Stimulated activated CD8-positive, alpha-beta memory T cell treated with anti-CD3 and anti-CD28 coated beads, Interleukin-4, amount 100 ng/mL, for 48 hours (primary cell): ENCODE data around the gene TFB2M.
A peak's percentile ranks its signal among the peaks of the same experiment; 100 is the strongest.
"Not testable (repeated sequence)": the region's sequence is repeated elsewhere in the genome, so short reads cannot be mapped to it uniquely, and the experiment has no call there.

ENCODE experiments used
- DNase-seq: peaks from one replicate; pipeline ENCODE4 v3.0.0-alpha.2; 2020

The TFB2M gene

GRCh38 chr1:246566128-246566812 is at the start of gene TFB2M, which contains the start of gene CNST:
Gene TFB2M (minus strand): TSS chr1:246566261. CDS start chr1:246566138, 123 bp downstream.
Gene CNST (plus strand): TSS chr1:246566456. CDS start chr1:246591563, 25,107 bp downstream.
- DNase-seq: peak; percentile 96

- DNase-seq: no peak
These were observed 47.2 kb upstream of the TFB2M start for GRCh38 chr1:246613096-246613758.

- no peak for DNase-seq
These were observed 43.6 kb upstream of the TFB2M start for GRCh38 chr1:246609632-246610031.

- DNase-seq: peak; percentile 42
These were observed 42.7 kb upstream of the TFB2M start for GRCh38 chr1:246608616-246609376.

DNA sequence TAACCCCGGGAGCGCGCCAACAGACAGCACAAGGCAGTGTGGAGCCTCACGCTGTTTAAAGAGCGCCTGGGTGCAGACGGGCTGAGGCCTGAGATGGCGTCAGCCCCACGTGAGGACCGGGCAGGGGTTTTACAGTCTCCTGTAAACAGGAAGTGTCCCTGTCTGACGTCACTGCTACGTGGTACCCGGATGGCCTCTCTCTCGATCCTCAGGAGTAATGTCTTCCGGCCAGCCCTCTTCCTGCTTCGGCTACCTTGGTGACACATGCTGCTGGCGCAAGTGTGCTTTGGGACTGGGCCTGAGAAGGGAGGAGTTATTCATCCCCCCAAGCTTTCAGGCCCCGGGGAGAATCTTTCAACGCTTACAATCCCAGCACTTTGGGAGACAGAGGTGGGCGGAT is 41.4 kb upstream of the TFB2M start:
- no peak for DNase-seq

DNA sequence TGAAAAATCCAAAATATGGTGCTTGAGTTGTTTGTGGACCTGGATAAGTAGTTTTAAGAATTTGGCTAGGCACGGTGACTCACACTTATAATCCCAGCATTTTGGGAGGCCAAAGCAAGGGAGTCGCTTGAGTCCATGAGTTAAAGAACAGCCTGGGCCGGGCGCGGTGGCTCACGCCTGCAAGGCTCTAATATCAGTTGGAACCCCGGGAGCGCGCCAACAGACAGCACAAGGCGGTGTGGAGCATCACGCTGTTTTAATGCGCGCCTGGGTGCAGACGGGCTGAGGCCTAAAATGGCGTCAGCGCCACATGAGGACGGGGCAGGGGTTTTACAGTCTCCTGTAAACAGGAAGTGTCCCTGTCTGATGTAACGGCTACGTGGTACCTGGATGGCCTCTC is 39.2 kb upstream of the TFB2M start:
- not testable (repeated sequence) for DNase-seq

- peak; percentile 33 for DNase-seq
These were observed 36.1 kb upstream of the TFB2M start for GRCh38 chr1:246602194-246602593.

GRCh38 chr1:246600579-246600978 is 34.5 kb upstream of the TFB2M start:
- no peak for DNase-seq

- DNase-seq: no peak
These were observed 33.3 kb upstream of the TFB2M start for GRCh38 chr1:246599315-246599714.

- DNase-seq: no peak
These were observed 31.9 kb upstream of the TFB2M start for GRCh38 chr1:246597971-246598370.

DNA sequence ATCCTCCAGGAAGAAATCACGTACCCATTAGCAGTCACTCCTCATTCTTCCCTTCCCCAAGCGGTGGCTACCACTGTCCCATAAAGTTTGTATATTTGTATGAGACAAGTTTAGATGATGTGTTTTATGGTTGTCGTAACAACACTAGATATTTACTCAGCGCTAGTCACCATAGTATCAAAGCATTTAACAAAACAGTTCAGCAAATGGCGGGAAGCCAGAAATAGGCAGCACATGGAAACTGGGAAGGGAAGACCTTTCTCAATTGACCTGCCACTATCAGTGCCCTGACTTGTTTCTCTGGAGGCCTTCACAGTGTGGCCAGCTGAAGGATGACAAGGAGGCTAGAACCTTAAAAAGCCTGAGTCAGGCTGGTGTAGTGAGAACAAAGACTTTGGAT is 31.3 kb upstream of the TFB2M start:
- DNase-seq: no peak

- no peak for DNase-seq
These were observed 29.1 kb upstream of the TFB2M start for GRCh38 chr1:246595146-246595545.

DNA sequence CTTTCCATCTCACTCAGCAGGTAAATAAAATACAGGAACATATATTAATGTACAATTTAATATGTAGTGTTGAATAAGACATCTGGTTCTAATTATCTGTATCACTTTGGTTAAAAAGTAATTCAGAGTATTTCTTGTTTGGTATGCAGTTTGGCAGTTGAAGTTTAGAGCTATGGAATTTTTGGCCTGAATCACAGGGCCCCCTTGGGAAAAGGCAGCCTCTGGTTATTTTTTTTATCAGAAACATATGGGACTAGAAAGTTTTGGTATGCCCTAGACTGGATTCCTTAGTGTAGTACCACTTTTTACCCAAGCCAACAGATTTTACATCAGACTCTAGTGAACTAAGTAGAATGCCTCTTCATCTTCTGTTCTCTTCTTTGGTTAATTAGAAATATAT is 26.6 kb upstream of the TFB2M start:
- no peak for DNase-seq

DNA sequence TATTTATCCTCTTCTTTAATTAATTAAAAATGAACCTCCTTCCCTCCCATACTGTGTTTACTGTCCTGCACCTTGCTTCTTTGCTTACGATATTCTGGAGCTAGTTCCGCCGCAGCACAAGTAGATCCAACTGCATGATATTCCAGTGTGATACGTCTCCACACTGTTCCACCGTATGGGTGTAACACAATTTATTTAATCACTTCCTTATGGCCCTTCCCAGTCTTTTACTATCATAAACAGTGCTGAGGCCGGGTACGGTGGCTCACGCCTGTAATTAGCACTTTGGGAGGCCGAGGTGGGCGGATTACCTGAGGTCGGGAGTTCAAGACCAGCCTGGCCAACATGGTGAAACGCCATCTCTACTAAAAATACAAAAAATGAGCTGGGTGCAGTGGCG is 25.9 kb upstream of the TFB2M start:
- DNase-seq: no peak

DNA sequence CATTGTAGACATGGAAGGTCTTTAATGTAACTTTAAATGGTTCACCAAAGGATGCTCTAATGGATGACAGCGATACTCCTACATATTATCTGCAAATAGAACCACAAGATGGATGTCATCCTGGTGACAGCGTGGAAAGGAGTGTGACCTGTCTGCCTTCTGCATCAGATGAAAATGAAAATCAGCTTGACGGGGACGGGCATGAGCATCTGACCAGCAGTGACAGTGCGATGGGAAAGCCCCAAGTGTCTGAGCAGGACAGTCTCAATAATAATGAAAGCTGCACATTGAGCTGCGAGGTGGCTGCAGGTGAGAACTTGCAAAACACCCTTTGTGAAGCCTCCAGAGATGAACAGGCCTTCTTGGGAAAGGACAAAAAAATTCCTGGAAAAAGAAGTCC is 25.4 kb upstream of the TFB2M start:
- DNase-seq: peak; percentile 40

- no peak for DNase-seq
These were observed 25.0 kb upstream of the TFB2M start for GRCh38 chr1:246591047-246591446.

GRCh38 chr1:246589919-246590318 is 23.9 kb upstream of the TFB2M start:
- DNase-seq: not testable (repeated sequence)

DNA sequence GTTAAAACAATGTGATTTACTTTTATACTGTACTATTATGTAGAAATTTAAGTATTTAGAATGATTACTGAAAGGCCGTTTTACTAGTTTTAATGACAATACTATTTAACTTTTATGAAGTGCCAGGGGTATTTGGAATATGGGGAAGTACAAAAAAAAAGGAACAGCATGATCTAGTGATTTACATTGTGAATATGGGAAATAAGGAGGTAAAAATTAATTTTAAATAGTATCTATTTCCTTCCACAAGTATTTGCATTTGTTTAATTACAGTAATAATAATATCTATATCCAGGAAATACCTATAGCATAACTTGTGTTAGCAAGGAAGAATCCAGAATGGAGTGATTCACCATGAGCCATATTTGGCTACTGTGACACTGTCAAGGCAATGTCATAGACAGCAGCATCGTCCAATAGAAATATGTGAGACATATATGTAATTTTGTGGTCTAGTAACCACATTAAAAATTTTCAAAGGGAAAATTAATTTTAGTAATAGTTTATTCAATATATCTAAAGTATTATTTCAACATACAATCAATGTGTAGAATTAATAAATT is 22.2 kb upstream of the TFB2M start:
- no peak for DNase-seq

GRCh38 chr1:246587606-246588005 is 21.5 kb upstream of the TFB2M start:
- DNase-seq: no peak

DNA sequence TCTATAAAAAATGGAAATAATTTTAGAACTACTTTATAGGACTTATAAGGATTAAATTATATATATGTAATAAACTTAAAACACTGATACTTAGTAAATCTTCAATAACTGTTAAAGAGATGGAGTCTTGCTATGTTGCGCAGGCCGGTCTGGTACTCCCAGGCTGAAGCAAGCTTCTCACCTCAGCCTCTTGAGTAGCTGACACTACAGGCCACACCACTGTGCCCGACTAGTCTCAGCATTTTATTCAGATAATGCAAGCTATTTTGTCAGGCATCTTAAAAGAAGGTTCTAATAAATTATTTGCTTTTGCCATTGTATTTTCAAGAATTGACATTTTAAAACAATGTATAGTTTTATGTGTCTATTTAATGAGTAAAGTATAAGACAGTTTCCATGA is 21.0 kb upstream of the TFB2M start:
- DNase-seq: no peak

DNA sequence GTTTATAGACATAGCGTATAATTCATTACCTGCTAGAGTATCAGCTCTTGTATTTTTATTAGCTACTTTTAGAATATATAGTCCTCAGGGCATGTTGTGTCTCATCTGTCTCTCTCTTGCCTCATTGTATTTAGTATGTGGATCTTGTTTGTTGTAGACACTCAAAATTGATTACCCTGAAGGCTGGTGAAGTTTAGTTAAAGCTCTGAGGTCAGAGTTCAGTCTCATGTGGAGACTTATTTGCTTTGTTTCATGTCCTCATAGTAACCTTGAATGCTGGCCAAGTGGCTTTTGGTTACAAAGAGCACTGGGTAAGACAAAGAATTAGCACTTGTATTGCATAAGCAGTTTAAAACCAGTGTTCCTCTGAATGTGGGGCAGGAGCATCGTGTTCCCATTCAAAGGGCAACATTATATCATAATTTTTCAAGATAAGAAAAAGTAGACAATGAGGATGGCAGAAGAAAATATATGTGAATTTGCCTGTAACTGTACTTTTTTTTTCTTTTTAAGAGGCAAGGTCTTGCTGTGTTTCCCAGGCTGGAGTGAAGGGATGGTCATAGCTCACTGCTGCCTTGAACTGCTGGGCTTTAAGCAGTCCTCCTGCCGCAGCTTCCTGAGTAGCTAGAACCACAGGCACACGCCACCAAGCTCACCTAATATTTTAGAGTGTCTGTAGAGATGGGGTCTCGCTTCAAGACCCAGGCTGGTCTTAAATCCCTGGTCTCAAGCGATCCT is 17.6 kb upstream of the TFB2M start:
- DNase-seq: no peak

GRCh38 chr1:246583056-246583440 is 17.0 kb upstream of the TFB2M start:
- DNase-seq: no peak
